ENCODE results near the gene PUM1. TPM values are rescaled to one million over a fixed set of nuclear protein-coding genes. Genes with fewer than 3 reads are reported as not detected.

Gene PUM1
- total and polyA plus RNA-seq, 10 of the 15 experiments (the other 5 are each of a cell fraction or from before 2014, with no cell fraction given): 21.4 to 75.3 (median 42.4) TPM

GRCh38 chr1:31111290-31111951 lies 45.9 kb upstream of the PUM1 start:
- no peaks in the 10 kb centered on the region for H3K79me2 ChIP-seq (ENCODE audit: control insufficient read depth, insufficient read depth, low read length)
- 41% methylated on average over 8 of the region's 8 CpGs for WGBS (ENCODE audit: insufficient coverage, insufficient replicate concordance, low lambda C conversion rate, missing lambda C conversion rate)
- RAD21 ChIA-PET (ENCODE audit: unreplicated experiment): no interaction called here
- BruUV-seq (replicated peaks): no TSS peak
- no peaks in the 10 kb centered on the region for H3K9me3 ChIP-seq (replicated peaks; ENCODE audit: control insufficient read depth, insufficient read depth, low read length)
- ATAC-seq (no peak), FAIRE-seq (no peak), DNase-seq (ENCODE audit: low read depth, low spot score) (no peak)
- CTCF ChIA-PET: interaction anchor here (1.1 kb wide), 1 partner anchor 74 kb away, joined by 3 read pairs; no protein-coding TSS in a partner anchor
- H3K36me3 ChIP-seq (ENCODE audit: control insufficient read depth in 2 of 2, insufficient read depth in 2 of 2, low read length in 1 of 2): no peaks in the 10 kb centered on the region
- no peak overlapping the region for H3K4me2 ChIP-seq (ENCODE audit: control insufficient read depth, insufficient read depth)
- intact Hi-C loops (cut with micrococcal nuclease; ENCODE audit: unreplicated experiment) (no loop called here), in situ Hi-C loops (cut with MboI) (no loop called here)
- no peak overlapping the region for H3K27ac ChIP-seq (ENCODE audit: control insufficient read depth, insufficient read depth)
- H4K20me1 ChIP-seq (ENCODE audit: control insufficient read depth, insufficient read depth): no peaks in the 10 kb centered on the region
- no peaks in the 10 kb centered on the region for H3K27me3 ChIP-seq (replicated peaks in 1 of 2; ENCODE audit: control insufficient read depth in 2 of 2, insufficient read depth in 2 of 2, low read length in 1 of 2)
- SMC1A ChIA-PET (ENCODE audit: uncharacterized antibody, unreplicated experiment): interaction anchor here (0.6 kb wide), 1 partner anchor 1291 kb away, joined by 3 read pairs; no protein-coding TSS in a partner anchor
- no peak overlapping the region for H3K9ac ChIP-seq (ENCODE audit: control insufficient read depth, insufficient read depth, low read length)
- POLR2A ChIA-PET: no interaction called here
- H3K4me1 ChIP-seq (ENCODE audit: control insufficient read depth, insufficient read depth, low read length): no peaks in the 10 kb centered on the region
- no peak overlapping the region for H3K4me3 ChIP-seq
- H2AFZ ChIP-seq (ENCODE audit: control insufficient read depth, low read depth, low read length): no peak overlapping the region
- TF ChIP-seq POU2F2 (IDR thresholded peaks at IDR 0.05; ENCODE audit: borderline replicate concordance, low read depth, low read length) (no peak), CEBPB (IDR thresholded peaks at IDR 0.05; ENCODE audit: borderline replicate concordance in 1 of 2, low read depth in 2 of 2, low read length in 2 of 2) (peak in 1 of 2 experiments; percentile 31; a peak in 1 of 4 replicates)
- TF ChIP-seq, protein P1, sequence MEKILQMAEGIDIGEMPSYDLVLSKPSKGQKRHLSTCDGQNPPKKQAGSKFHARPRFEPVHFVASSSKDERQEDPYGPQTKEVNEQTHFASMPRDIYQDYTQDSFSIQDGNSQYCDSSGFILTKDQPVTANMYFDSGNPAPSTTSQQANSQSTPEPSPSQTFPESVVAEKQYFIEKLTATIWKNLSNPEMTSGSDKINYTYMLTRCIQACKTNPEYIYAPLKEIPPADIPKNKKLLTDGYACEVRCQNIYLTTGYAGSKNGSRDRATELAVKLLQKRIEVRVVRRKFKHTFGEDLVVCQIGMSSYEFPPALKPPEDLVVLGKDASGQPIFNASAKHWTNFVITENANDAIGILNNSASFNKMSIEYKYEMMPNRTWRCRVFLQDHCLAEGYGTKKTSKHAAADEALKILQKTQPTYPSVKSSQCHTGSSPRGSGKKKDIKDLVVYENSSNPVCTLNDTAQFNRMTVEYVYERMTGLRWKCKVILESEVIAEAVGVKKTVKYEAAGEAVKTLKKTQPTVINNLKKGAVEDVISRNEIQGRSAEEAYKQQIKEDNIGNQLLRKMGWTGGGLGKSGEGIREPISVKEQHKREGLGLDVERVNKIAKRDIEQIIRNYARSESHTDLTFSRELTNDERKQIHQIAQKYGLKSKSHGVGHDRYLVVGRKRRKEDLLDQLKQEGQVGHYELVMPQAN (conservative IDR thresholded peaks at IDR 0.05): no peak

- no peak overlapping the region for H3K4me3 ChIP-seq
- H3K9ac ChIP-seq (ENCODE audit: control insufficient read depth, insufficient read depth, low read length): no peak overlapping the region
- DNase-seq (ENCODE audit: low read depth, low spot score) (no peak), ATAC-seq (no peak), FAIRE-seq (no peak)
- CTCF ChIA-PET: interaction anchor here (1.1 kb wide), 1 partner anchor 75 kb away, joined by 3 read pairs; no protein-coding TSS in a partner anchor
- no peaks in the 10 kb centered on the region for H4K20me1 ChIP-seq (ENCODE audit: control insufficient read depth, insufficient read depth)
- no peaks in the 10 kb centered on the region for H3K79me2 ChIP-seq (ENCODE audit: control insufficient read depth, insufficient read depth, low read length)
- RAD21 ChIA-PET (ENCODE audit: unreplicated experiment): no interaction called here
- H3K27ac ChIP-seq (ENCODE audit: control insufficient read depth, insufficient read depth): no peak overlapping the region
- H3K36me3 ChIP-seq (ENCODE audit: control insufficient read depth in 2 of 2, insufficient read depth in 2 of 2, low read length in 1 of 2): no peaks in the 10 kb centered on the region
- no peak overlapping the region for H2AFZ ChIP-seq (ENCODE audit: control insufficient read depth, low read depth, low read length)
- no TSS peak for BruUV-seq (replicated peaks)
- H3K4me1 ChIP-seq (ENCODE audit: control insufficient read depth, insufficient read depth, low read length): no peaks in the 10 kb centered on the region
- in situ Hi-C loops (cut with MboI): no loop called here
- SMC1A ChIA-PET (ENCODE audit: uncharacterized antibody, unreplicated experiment): interaction anchor here (0.6 kb wide), 1 partner anchor 1291 kb away, joined by 3 read pairs; no protein-coding TSS in a partner anchor
- H3K9me3 ChIP-seq (replicated peaks; ENCODE audit: control insufficient read depth, insufficient read depth, low read length): no peaks in the 10 kb centered on the region
- no peak overlapping the region for H3K4me2 ChIP-seq (ENCODE audit: control insufficient read depth, insufficient read depth)
- POLR2A ChIA-PET: no interaction called here
- intact Hi-C loops (cut with micrococcal nuclease; ENCODE audit: unreplicated experiment): no loop called here
- WGBS (ENCODE audit: insufficient coverage, insufficient replicate concordance, low lambda C conversion rate, missing lambda C conversion rate): 49% methylated on average over 7 of the region's 7 CpGs
- H3K27me3 ChIP-seq (replicated peaks in 1 of 2; ENCODE audit: control insufficient read depth in 2 of 2, insufficient read depth in 2 of 2, low read length in 1 of 2): no peaks in the 10 kb centered on the region
- TF ChIP-seq KLF5 (IDR thresholded peaks at IDR 0.05; ENCODE audit: partially characterized antibody) (no peak), ETV6 (conservative IDR thresholded peaks at IDR 0.05 in 1 of 2, IDR thresholded peaks at IDR 0.05 in 1 of 2; ENCODE audit: borderline replicate concordance in 1 of 2, low read depth in 1 of 2) (no peak), SUZ12 (IDR thresholded peaks at IDR 0.05; ENCODE audit: unreplicated experiment) (no peak), ZNF384 (IDR thresholded peaks at IDR 0.05; ENCODE audit: borderline replicate concordance, low read depth, low read length) (no peak), PAX8 (IDR thresholded peaks at IDR 0.05) (no peak), NFYB (IDR thresholded peaks at IDR 0.05; ENCODE audit: insufficient read depth, low read depth, low read length) (no peak), SIN3A (IDR thresholded peaks at IDR 0.05; ENCODE audit: low read depth, low read length) (no peak), RUNX3 (IDR thresholded peaks at IDR 0.05; ENCODE audit: low read length) (no peak)
- TF ChIP-seq, protein P1 (conservative IDR thresholded peaks at IDR 0.05): no peak
These were observed 45.3 kb upstream of the PUM1 start for GRCh38 chr1:31110846-31111245.

All from GM12878 (cell line).